GM12864 (cell line): ENCODE data around the gene TAAR1.
"Not testable (repeated sequence)": the region's sequence is repeated elsewhere in the genome, so short reads cannot be mapped to it uniquely, and the experiment has no call there.

Source experiments
- DNase-seq: peaks from one replicate; pipeline ENCODE4 v3.0.0-alpha.2; 2011; ENCODE audit warnings: low read depth
- H3K4me3 ChIP-seq: 2 replicates; pipeline ENCODE4 v1.5.1; 2011; ENCODE audit warnings: mild to moderate bottlenecking, low read depth, low read length, control low read depth
- TF ChIP-seq, protein P1 (sequence below): IDR thresholded peaks from 2 replicates; pipeline ENCODE4 v1.5.1; 2011; ENCODE audit warnings: low read depth, mild to moderate bottlenecking, moderate library complexity, low read length, control low read depth, inconsistent platforms; ENCODE audit errors: missing control alignments

The TAAR1 gene

DNA sequence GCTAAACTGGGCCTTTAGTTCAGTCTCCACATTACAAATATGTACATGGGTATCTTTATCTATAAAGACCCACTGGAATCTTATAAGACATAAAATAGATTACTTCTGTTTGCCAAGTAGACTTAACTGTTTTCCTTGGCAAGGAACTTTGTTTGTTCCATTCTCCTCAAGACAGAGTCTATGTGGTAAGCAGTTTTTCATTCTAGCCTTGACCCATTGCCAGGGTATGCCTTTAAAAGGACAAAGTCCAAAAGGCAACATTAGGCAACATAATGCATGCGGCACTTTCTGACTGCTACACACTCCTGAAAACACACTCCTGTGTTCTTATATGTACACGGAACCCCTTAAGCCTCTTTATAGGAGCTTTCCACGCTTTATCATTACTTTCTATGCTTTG, 34.5 kb upstream of the TAAR1 start:
- no peak for DNase-seq

DNA sequence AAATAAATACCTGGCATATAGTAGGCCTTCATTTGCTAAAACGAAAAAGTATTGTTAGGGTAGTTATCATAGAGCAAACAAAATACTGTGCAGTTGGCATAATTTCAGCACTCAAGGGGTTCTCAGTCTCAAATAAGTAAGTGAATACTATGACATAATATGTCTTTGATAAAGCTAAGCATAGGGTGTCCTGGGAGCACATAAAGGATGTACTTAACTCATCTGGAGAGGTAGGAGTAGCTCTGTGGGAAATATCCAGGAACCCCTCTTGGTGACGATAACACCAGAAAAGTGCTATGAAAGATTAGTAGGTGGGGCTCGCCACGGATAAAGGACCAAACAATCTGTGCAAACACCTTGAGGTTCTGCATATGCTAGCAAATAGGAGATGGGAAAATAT, 31.7 kb upstream of the TAAR1 start:
- H3K4me3 ChIP-seq = no peak overlapping the region
- TF ChIP-seq, protein P1, sequence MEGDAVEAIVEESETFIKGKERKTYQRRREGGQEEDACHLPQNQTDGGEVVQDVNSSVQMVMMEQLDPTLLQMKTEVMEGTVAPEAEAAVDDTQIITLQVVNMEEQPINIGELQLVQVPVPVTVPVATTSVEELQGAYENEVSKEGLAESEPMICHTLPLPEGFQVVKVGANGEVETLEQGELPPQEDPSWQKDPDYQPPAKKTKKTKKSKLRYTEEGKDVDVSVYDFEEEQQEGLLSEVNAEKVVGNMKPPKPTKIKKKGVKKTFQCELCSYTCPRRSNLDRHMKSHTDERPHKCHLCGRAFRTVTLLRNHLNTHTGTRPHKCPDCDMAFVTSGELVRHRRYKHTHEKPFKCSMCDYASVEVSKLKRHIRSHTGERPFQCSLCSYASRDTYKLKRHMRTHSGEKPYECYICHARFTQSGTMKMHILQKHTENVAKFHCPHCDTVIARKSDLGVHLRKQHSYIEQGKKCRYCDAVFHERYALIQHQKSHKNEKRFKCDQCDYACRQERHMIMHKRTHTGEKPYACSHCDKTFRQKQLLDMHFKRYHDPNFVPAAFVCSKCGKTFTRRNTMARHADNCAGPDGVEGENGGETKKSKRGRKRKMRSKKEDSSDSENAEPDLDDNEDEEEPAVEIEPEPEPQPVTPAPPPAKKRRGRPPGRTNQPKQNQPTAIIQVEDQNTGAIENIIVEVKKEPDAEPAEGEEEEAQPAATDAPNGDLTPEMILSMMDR = no peak
- DNase-seq = no peak

More for the DNA sequence above, 34.5 kb upstream of the TAAR1 start:
- no peak overlapping the region for H3K4me3 ChIP-seq
- TF ChIP-seq, protein P1 = no peak

DNA sequence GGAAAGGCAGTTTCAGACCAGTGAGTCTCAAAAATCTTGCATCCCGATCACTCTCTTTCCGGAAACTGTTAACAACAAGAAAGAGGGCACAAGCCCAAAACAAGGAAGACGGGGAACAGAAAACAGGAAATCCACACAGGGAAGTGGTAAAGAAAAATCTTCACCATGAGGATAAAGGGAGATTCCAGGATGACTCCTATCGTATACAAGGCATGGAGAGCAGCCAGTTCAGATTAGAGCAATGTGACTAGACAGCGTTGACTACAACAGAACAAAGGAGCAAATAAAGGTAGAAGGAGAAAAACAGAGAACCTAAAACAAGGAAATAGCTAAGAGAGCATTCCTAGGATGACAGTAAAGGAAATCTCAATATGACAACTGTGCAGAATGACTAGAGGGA, 28.3 kb upstream of the TAAR1 start:
- TF ChIP-seq, protein P1 = no peak
- no peak for DNase-seq
- H3K4me3 ChIP-seq = no peak overlapping the region

DNA sequence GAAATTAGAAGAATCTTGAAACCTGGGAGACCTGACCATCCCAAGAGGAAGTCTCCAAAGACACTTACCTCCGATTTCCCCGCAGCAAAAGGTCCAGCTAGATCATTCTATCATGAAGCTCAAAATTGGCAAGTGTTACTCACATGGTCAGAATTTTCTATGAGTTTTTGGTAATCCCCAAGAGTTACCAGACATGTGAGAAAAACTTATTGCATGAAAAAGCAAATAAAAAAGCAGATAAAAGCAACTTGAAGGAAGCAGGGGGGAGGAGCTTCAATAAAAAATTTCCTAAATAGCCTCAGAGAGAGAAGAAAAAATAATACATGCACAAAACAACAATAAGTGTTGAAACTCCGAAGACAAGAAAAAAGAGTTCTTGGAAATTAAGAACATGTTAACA, 27.5 kb upstream of the TAAR1 start:
- no peak overlapping the region for H3K4me3 ChIP-seq
- no peak for DNase-seq
- TF ChIP-seq, protein P1 = no peak

DNA sequence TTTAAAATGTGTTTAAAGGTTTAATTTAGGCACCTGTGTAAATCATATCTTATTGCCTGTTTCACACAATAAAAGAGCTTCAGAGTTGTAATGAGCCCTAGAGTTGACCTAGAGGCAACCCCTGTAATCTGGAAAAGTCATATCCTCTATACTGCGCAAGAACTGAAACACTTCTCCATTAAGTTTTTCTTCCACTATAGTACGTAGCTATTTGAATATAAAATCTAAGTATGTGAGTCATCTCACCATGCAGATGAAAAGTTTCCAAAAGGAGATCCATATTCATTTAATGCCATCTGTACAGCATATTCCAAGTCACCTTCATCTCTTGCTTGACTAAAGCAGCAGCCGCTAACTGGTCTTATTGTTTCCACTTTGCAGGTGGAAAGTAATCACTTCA, 26.0 kb upstream of the TAAR1 start:
- no peak for DNase-seq
- H3K4me3 ChIP-seq = no peak overlapping the region
- TF ChIP-seq, protein P1 = no peak

DNA sequence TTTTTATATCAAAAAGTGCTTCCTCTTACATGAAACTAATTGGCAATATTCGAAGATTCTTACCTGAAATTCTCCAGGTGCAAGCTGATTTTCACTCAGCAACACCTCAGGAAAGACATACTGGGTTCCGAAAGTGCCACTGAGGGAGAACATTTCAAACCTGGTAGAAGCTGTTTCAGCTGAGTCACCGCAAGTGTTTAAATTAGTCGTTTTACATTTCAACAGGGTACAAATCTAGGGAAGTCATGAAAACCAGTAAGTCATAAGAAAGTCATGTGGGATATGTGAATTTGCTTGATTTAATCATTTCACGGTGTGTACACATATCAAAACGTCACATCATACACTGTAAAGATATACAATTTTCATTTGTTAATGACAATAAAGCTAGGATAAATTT, 25.3 kb upstream of the TAAR1 start:
- no peak overlapping the region for H3K4me3 ChIP-seq
- no peak for DNase-seq
- TF ChIP-seq, protein P1 = no peak

DNA sequence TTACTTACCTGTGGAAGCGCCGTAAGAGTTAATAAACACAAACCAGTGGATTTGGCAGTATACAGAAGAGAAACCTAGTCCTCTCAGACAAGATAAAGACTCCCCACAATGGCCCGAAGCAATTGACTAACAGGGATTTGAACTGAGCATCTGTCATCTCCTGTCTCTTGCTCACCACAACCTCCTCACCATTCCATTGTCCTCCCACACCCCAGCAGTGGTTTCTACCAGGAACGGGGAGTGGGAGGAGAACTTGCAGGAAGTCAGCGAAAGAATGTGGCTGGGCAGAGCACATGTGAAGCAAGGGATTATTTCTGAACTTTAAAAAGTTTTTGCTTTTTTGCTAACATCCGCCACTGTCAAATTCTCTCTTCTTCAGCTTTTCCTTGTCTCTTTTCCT, 24.6 kb upstream of the TAAR1 start:
- no peak for DNase-seq
- H3K4me3 ChIP-seq = no peak overlapping the region
- TF ChIP-seq, protein P1 = no peak

DNA sequence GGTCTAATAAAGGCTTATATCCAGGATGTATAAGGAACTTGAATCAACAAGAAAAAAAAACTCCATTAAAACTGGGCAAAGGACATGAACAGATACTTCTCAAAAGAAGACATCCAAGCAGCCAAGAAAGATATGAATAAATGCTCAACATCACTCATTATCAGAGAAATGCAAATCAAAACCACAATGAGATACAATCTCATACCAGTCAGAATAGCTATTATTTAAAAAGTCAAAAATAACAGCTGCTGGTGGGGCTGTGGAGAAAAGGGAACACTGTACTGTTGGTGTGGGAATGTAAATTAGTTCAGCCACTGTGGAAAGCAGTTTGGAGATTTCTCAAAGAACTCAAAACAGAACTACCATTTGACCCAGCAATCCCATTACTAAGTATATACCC, 20.1 kb upstream of the TAAR1 start:
- not testable (repeated sequence) for H3K4me3 ChIP-seq, DNase-seq
